HG02610 (cell line): ENCODE data around the gene DGUOK.
A peak's percentile ranks its signal among the peaks of the same experiment; 100 is the strongest.
"Not testable (repeated sequence)": the region's sequence is repeated elsewhere in the genome, so short reads cannot be mapped to it uniquely, and the experiment has no call there.

Experiments used
- ATAC-seq: cut with Tn5 transposase; IDR thresholded peaks from one replicate; pipeline ENCODE4 v1.9.1; 2021; ENCODE audit warnings: mild to moderate bottlenecking, moderate library complexity; ENCODE audit not compliant: unreplicated experiment

The DGUOK gene

GRCh38 chr2:73926493-73927327 is at the start of gene DGUOK:
TSS of gene DGUOK (plus strand) at chr2:73926880. CDS start at chr2:73926911, 31 bp downstream.
- peak; percentile 100 for ATAC-seq

GRCh38 chr2:73877071-73877802 is 49.4 kb upstream of the DGUOK start:
- no peak for ATAC-seq

GRCh38 chr2:73877984-73878383 is 48.7 kb upstream of the DGUOK start:
- ATAC-seq = not testable (repeated sequence)

- ATAC-seq = no peak
These were observed 41.3 kb upstream of the DGUOK start for GRCh38 chr2:73885406-73885805.

GRCh38 chr2:73886357-73886756 is 40.3 kb upstream of the DGUOK start:
- no peak for ATAC-seq

GRCh38 chr2:73887596-73888353 is 38.9 kb upstream of the DGUOK start:
- ATAC-seq = not testable (repeated sequence)

- ATAC-seq = no peak
These were observed 38.3 kb upstream of the DGUOK start for GRCh38 chr2:73888388-73888787.

GRCh38 chr2:73889206-73889605 is 37.5 kb upstream of the DGUOK start:
- no peak for ATAC-seq

GRCh38 chr2:73890301-73891092 is 36.2 kb upstream of the DGUOK start:
- ATAC-seq = no peak

GRCh38 chr2:73891276-73891901 is 35.3 kb upstream of the DGUOK start:
- ATAC-seq = no peak

GRCh38 chr2:73892631-73893329 is 33.9 kb upstream of the DGUOK start, which contains the start of gene ACTG2:
TSS of gene ACTG2 (plus strand) at chr2:73893008. CDS start at chr2:73901312, 8,304 bp downstream.
- no peak for ATAC-seq

GRCh38 chr2:73893764-73894474 is 32.8 kb upstream of the DGUOK start:
- no peak for ATAC-seq

GRCh38 chr2:73894475-73894850 is 32.2 kb upstream of the DGUOK start:
- ATAC-seq = no peak

- no peak for ATAC-seq
These were observed 31.8 kb upstream of the DGUOK start for GRCh38 chr2:73894877-73895276.

- ATAC-seq = no peak
These were observed 31.2 kb upstream of the DGUOK start for GRCh38 chr2:73895473-73895872.

- peak; percentile 79 for ATAC-seq
These were observed 30.1 kb upstream of the DGUOK start for GRCh38 chr2:73896362-73897239.

- no peak for ATAC-seq
These were observed 29.5 kb upstream of the DGUOK start for GRCh38 chr2:73897240-73897583.

- ATAC-seq = no peak
These were observed 28.7 kb upstream of the DGUOK start for GRCh38 chr2:73897934-73898333.
